ENCODE measurements around the gene SLC40A1.
A peak's percentile ranks its signal among the peaks of the same experiment; 100 is the strongest.

Gene SLC40A1

DNA sequence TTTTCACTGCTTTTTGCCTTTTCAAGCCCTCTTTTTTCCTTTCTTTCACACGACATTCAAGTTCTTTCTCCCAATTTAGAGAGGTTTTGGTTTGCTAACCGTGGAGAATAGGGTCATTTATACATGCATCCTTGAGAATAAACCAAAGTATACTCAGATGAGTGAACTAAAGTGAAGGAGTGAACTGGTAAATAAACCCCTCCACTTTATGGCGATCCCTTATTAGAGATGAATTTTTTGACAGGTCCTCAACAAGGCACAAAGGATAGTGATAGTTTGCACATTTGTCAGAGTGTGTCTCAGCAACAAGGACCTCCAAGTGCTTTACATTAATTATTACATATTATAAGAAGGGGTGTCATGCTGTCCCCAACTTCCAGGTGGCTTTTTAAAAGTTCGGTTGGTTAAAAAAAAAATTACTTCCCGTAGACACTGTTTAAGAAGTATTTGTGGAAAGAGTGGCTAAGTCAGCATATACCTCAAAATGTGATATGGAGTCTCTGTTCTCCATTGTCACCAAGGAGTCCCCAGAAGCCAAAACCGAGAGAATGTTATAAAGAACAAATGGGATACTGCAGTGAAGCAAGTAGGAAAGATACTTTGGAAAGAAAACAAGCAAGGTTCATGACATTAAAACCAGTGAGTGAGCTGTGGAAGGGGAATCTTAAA, 1.7 kb upstream of the SLC40A1 start:
- H3K4me1 ChIP-seq (ENCODE audit: control insufficient read depth, insufficient read depth, low read length, unreplicated experiment), result peaks cover 4% of the 10 kb centered on the region

DNA sequence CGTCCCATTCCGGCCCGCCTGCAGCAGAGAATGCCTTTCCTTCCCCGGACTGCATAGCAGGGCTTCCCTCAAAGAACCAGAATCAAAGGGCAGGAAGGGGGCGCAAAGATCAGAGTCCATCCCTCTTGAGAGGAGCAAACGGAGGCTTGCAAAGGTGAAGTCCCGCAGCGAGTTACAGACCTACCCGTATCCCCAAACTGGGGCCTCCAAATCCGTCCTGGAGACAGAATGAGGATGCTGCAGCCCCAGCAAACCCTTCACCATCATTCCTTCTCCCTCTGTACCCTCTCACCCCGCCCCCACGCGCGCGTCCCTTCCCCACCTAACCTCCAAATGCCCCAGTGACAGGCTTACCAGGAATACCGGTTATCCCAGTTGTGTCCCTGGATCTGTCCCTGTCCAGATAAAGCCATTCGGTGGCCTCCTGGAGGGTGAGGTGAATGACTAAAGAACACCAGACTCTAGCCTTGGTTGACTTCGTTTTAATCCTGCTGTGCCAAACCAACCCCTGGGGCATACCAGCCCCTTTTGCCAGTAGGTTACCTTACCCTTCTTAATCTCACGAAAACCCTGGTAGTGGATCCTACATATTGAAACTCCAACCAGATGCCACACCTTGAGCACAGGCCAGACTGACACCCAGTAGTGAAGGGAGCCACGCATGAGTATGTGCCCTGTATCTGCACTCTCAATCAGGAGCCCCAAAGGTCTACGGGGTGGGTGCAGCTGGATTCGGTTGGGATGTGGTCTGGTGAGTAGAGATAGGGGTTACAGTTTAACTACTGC, 961 bp upstream of the SLC40A1 start:
- Histone ChIP-seq H2AFZ (ENCODE audit: low read length, unreplicated experiment) (no peak overlapping the region), H3K4me3 (ENCODE audit: low read depth, low read length) (peak overlapping the region; percentile 80), H3K27me3 (ENCODE audit: insufficient read depth, low read length) (peaks cover 11% of the 10 kb centered on the region; the same call in 1 of the 2 replicates), H3K27ac (ENCODE audit: low read depth, low read length) (no peak overlapping the region), H3K79me2 (ENCODE audit: control insufficient read depth, insufficient read depth, low read length, unreplicated experiment) (no peaks in the 10 kb centered on the region), H3K4me1 (ENCODE audit: control insufficient read depth, insufficient read depth, low read length, unreplicated experiment) (peaks cover 4% of the 10 kb centered on the region), H3K36me3 (ENCODE audit: insufficient read depth, low read length) (no peaks in the 10 kb centered on the region)

More for the DNA sequence above, 1.7 kb upstream of the SLC40A1 start:
- Histone ChIP-seq H3K36me3 (ENCODE audit: insufficient read depth, low read length) (no peaks in the 10 kb centered on the region), H3K27ac (ENCODE audit: low read depth, low read length) (no peak overlapping the region), H3K79me2 (ENCODE audit: control insufficient read depth, insufficient read depth, low read length, unreplicated experiment) (no peaks in the 10 kb centered on the region), H3K27me3 (ENCODE audit: insufficient read depth, low read length) (peaks cover 11% of the 10 kb centered on the region; the same call in 1 of the 2 replicates), H3K4me3 (ENCODE audit: low read depth, low read length) (no peak overlapping the region), H2AFZ (ENCODE audit: low read length, unreplicated experiment) (no peak overlapping the region)

DNA sequence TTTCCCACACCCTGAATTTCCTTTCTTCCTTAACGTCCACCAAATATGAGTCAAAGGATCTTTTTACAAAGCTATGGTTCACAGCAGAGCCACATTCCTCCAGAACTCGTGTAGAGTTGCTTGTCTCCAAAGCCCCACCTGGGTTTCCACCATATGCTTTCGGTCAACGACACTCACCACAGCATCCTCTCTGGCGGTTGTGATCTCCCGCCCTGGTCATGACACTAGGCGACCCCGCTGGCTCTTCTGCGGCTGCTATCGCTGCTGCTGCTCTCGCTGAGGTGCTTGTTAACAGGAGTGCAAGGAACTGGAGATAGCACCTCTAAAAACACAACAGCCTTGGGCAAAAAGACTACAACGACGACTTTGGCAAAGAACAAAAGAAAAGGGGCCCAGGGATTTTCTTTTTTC, 340 bp downstream of the SLC40A1 start:
- peak overlapping the region; percentile 84 for H2AFZ ChIP-seq (ENCODE audit: low read length, unreplicated experiment)
- H3K27me3 ChIP-seq (ENCODE audit: insufficient read depth, low read length), result peaks cover 11% of the 10 kb centered on the region; the same call in 1 of the 2 replicates
- H3K79me2 ChIP-seq (ENCODE audit: control insufficient read depth, insufficient read depth, low read length, unreplicated experiment), result no peaks in the 10 kb centered on the region
- H3K27ac ChIP-seq (ENCODE audit: low read depth, low read length), result no peak overlapping the region
- H3K4me1 ChIP-seq (ENCODE audit: control insufficient read depth, insufficient read depth, low read length, unreplicated experiment), result peaks cover 4% of the 10 kb centered on the region
- no peaks in the 10 kb centered on the region for H3K36me3 ChIP-seq (ENCODE audit: insufficient read depth, low read length)
- peak overlapping the region; percentile 80 for H3K4me3 ChIP-seq (ENCODE audit: low read depth, low read length)

DNA sequence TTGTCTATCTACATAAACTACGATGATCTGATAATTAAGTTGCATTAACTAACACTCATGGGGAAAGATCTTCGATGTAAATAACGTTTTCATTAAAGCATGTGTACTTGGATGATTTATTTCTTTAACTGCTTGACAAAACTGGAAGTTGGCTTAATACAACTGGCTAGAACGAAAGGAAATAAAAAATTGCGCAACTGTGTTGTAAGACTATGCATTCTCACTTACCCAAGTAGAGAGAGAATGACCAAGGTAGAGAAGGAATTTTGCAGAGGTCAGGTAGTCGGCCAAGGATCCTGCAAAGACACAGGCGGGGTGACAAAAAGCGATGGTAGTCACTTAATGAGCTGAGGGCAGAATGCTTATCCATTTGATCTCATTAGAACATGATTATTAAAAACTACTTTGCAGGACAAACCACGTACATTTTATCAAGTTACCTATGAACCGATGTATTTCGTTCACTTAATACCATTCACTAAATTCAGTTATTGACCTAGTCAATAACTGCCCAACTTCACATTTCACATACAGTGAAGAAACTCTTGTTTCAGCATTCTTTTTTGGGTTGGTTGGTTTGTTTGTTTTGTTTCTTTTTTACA, 900 bp downstream of the SLC40A1 start:
- peak overlapping the region; percentile 84 for H2AFZ ChIP-seq (ENCODE audit: low read length, unreplicated experiment)
- peak overlapping the region; percentile 80 for H3K4me3 ChIP-seq (ENCODE audit: low read depth, low read length)
- no peak overlapping the region for H3K27ac ChIP-seq (ENCODE audit: low read depth, low read length)
- H3K27me3 ChIP-seq (ENCODE audit: insufficient read depth, low read length), result peaks cover 11% of the 10 kb centered on the region; the same call in 1 of the 2 replicates
- no peaks in the 10 kb centered on the region for H3K79me2 ChIP-seq (ENCODE audit: control insufficient read depth, insufficient read depth, low read length, unreplicated experiment)
- peaks cover 4% of the 10 kb centered on the region for H3K4me1 ChIP-seq (ENCODE audit: control insufficient read depth, insufficient read depth, low read length, unreplicated experiment)
- H3K36me3 ChIP-seq (ENCODE audit: insufficient read depth, low read length), result no peaks in the 10 kb centered on the region

DNA sequence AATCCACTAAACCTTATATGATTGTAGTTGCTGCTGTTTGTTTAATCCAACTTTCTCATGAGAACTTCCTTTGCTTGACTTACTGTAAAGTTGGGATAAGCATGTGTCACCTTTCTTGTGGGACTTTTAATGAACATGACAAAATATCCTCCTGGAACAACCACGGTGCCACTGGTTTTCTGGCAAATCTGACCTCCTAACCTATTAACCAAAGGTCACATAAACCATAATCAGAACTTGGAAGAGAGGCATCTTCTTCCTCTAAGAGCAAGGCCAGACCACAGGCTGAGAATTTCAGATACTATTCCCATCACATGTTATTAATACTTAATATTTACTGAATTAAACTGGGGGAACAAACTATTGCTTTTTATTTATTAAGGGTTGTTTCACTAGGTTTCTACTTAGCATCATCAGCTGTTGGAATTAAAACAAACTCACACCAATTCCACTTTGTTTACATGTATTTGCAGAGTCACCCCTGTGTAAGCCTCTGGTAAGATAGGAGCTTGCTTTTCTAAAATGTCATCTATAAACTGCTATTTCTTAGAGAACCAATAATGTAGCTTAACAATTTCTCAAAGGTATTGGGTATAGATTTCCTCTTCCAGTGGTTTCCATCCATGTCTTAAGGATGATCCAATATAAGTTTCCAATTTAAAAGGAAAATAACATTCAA, 2.2 kb downstream of the SLC40A1 start:
- peaks cover 11% of the 10 kb centered on the region; the same call in 1 of the 2 replicates for H3K27me3 ChIP-seq (ENCODE audit: insufficient read depth, low read length)
- no peaks in the 10 kb centered on the region for H3K79me2 ChIP-seq (ENCODE audit: control insufficient read depth, insufficient read depth, low read length, unreplicated experiment)

DNA sequence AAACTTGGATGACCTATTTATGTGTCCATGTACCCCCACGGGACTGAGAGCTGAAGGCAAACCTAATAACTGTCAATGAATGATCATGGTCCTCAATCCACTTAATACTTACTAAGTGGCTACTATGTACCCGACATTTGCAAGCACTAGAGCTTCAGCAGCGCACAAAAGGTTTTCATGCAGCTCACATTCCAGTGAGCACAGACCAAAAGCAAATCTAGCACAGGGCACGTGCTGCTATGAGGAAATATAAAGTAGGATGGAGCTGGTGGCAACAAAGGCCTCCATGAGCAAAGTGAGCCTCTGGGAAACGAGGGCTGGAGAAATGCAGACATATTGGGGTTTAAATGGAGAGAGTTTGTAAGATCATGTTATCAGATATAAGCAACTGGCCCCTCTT, 3.5 kb downstream of the SLC40A1 start:
- Histone ChIP-seq H3K27me3 (ENCODE audit: insufficient read depth, low read length) (peaks cover 10% of the 10 kb centered on the region; the same call in 1 of the 2 replicates), H2AFZ (ENCODE audit: low read length, unreplicated experiment) (no peak overlapping the region), H3K36me3 (ENCODE audit: insufficient read depth, low read length) (no peaks in the 10 kb centered on the region), H3K4me3 (ENCODE audit: low read depth, low read length) (no peak overlapping the region), H3K79me2 (ENCODE audit: control insufficient read depth, insufficient read depth, low read length, unreplicated experiment) (no peaks in the 10 kb centered on the region), H3K4me1 (ENCODE audit: control insufficient read depth, insufficient read depth, low read length, unreplicated experiment) (peaks cover 4% of the 10 kb centered on the region), H3K27ac (ENCODE audit: low read depth, low read length) (no peak overlapping the region)

More for the DNA sequence above, 2.2 kb downstream of the SLC40A1 start:
- H3K27ac ChIP-seq (ENCODE audit: low read depth, low read length), result no peak overlapping the region
- no peaks in the 10 kb centered on the region for H3K36me3 ChIP-seq (ENCODE audit: insufficient read depth, low read length)
- peaks cover 4% of the 10 kb centered on the region for H3K4me1 ChIP-seq (ENCODE audit: control insufficient read depth, insufficient read depth, low read length, unreplicated experiment)
- no peak overlapping the region for H2AFZ ChIP-seq (ENCODE audit: low read length, unreplicated experiment)
- no peak overlapping the region for H3K4me3 ChIP-seq (ENCODE audit: low read depth, low read length)

DNA sequence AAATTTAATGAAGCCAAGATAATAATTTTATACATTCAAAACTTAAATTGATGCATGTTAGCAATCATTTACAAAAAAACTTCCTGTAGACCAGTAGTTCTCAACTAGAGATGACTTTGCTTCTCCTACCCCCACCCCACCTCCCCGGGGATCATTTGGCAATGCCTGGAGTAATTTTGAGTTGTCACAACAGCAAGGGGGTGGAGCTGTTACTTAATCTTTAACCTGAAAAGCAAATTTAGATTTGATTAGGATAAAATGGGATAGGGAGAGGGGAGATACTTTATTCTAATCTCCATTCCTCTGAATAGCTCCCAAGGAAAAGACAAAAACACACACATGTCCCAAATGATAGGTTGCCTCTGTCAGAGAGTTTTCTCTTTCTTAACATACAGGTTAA, 4.2 kb downstream of the SLC40A1 start:
- peaks cover 4% of the 10 kb centered on the region for H3K4me1 ChIP-seq (ENCODE audit: control insufficient read depth, insufficient read depth, low read length, unreplicated experiment)
- no peaks in the 10 kb centered on the region for H3K79me2 ChIP-seq (ENCODE audit: control insufficient read depth, insufficient read depth, low read length, unreplicated experiment)
- H3K27ac ChIP-seq (ENCODE audit: low read depth, low read length), result no peak overlapping the region
- H3K4me3 ChIP-seq (ENCODE audit: low read depth, low read length), result no peak overlapping the region
- no peak overlapping the region for H2AFZ ChIP-seq (ENCODE audit: low read length, unreplicated experiment)
- peaks cover 3% of the 10 kb centered on the region; the same call in 1 of the 2 replicates for H3K27me3 ChIP-seq (ENCODE audit: insufficient read depth, low read length)
- no peaks in the 10 kb centered on the region for H3K36me3 ChIP-seq (ENCODE audit: insufficient read depth, low read length)

DNA sequence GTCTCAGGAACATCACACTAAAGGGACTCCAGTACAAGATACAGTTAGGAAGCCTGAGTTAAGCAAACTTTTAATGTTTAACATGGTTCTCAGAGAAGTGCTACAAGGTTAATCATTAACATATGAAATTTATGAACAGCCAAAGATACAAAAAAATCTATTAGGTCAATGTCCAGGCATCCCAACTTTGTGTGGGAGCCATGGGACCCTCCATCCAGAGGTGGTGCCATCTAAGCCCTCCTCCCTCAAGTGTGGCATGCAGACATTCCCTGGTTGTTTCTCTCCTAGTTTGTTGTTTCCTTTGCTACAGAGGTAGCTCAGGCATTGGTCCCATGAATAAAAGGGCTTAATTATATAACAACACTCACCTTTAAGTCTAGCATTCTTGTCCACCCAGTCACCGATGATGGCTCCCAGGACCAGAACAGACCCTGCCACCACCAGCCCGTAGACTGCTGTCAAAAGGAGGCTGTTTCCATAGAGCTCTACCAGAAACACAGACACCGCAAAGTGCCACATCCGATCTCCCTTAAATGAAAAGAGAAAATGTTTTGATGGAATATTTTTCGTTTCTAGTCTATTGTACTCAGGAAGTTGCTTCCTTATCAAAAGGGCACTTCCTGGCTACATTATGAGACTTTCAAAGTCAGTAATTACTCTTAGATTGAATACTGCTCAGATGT, 5.7 kb downstream of the SLC40A1 start:
- Histone ChIP-seq H3K4me3 (ENCODE audit: low read depth, low read length) (no peak overlapping the region), H2AFZ (ENCODE audit: low read length, unreplicated experiment) (no peak overlapping the region), H3K4me1 (ENCODE audit: control insufficient read depth, insufficient read depth, low read length, unreplicated experiment) (peaks cover 13% of the 10 kb centered on the region), H3K27ac (ENCODE audit: low read depth, low read length) (no peak overlapping the region), H3K79me2 (ENCODE audit: control insufficient read depth, insufficient read depth, low read length, unreplicated experiment) (no peaks in the 10 kb centered on the region), H3K27me3 (ENCODE audit: insufficient read depth, low read length) (no peaks in the 10 kb centered on the region), H3K36me3 (ENCODE audit: insufficient read depth, low read length) (no peaks in the 10 kb centered on the region)

DNA sequence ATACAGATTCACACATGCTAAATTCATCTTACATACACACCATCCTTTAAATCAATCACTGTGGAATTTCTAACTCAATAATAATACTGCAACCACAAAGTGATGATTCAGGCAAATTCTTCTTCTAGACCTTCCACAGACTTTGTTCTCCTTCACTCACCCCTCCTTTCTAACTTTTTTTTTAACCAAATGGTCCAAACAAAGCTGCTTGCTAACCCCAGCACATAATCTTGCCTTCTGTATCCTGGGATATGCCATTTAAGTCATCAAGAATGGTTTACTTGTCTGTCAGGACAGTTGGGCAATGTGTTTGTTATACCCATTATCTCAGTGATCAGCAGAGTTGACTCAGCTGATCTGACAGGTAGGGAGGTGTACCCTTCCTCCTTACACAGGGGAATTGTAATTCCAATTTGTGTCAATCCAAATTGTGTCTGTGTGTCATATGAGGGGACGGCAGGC, 10.0 kb downstream of the SLC40A1 start:
- H3K36me3 ChIP-seq (ENCODE audit: insufficient read depth, low read length), result no peaks in the 10 kb centered on the region
- no peaks in the 10 kb centered on the region for H3K79me2 ChIP-seq (ENCODE audit: control insufficient read depth, insufficient read depth, low read length, unreplicated experiment)
- H3K4me1 ChIP-seq (ENCODE audit: control insufficient read depth, insufficient read depth, low read length, unreplicated experiment), result peaks cover 27% of the 10 kb centered on the region
- H2AFZ ChIP-seq (ENCODE audit: low read length, unreplicated experiment), result no peak overlapping the region
- H3K4me3 ChIP-seq (ENCODE audit: low read depth, low read length), result no peak overlapping the region
- H3K27me3 ChIP-seq (ENCODE audit: insufficient read depth, low read length), result no peaks in the 10 kb centered on the region
- H3K27ac ChIP-seq (ENCODE audit: low read depth, low read length), result no peak overlapping the region

Measured in ACC112 (cell line).